ENCODE results near the gene SIAH1. TPM values are rescaled to one million over a fixed set of nuclear protein-coding genes. Genes with fewer than 3 reads are reported as not detected.

Gene SIAH1
- total and polyA plus RNA-seq, 2 donors (not counting 1 experiment from before 2014, with no cell fraction given), result 10.6 to 47.6 TPM

GRCh38 chr16:48408688-48409087 is 23.5 kb upstream of the SIAH1 start:
- no peaks in the 10 kb centered on the region for H4K20me1 ChIP-seq (ENCODE audit: control insufficient read depth, insufficient read depth, low read length, poor library complexity, severe bottlenecking)
- H3K4me2 ChIP-seq (replicated peaks; ENCODE audit: low read depth, low read length, poor library complexity, severe bottlenecking), result no peak overlapping the region
- ATAC-seq (ENCODE audit: low read depth) (no peak), DNase-seq (no peak)
- TF ChIP-seq EZH2 (IDR thresholded peaks at IDR 0.05; ENCODE audit: borderline replicate concordance, insufficient read depth, low read depth, low read length, poor library complexity, severe bottlenecking), result no peak
- TF ChIP-seq CTCF (IDR thresholded peaks at IDR 0.05), result no peak
- H3K36me3 ChIP-seq (replicated peaks in 1 of 2; ENCODE audit: control extremely low read depth in 1 of 2, control insufficient read depth in 1 of 2, extremely low read depth in 1 of 2, insufficient read depth in 2 of 2, low read length in 1 of 2), result no peaks in the 10 kb centered on the region
- no peak overlapping the region for H3K27ac ChIP-seq (ENCODE audit: low read length in 2 of 2)
- H3K4me1 ChIP-seq (ENCODE audit: control insufficient read depth in 2 of 2, insufficient read depth in 2 of 2, low read length in 2 of 2), result no peaks in the 10 kb centered on the region
- H3K27me3 ChIP-seq (replicated peaks in 1 of 4; ENCODE audit: control extremely low read depth in 1 of 4, control insufficient read depth in 3 of 4, insufficient read depth in 4 of 4, low read length in 3 of 4), result no peaks in the 10 kb centered on the region
- no peak overlapping the region for H3K4me3 ChIP-seq (ENCODE audit: control extremely low read depth in 1 of 5, extremely low read depth in 1 of 5, insufficient read depth in 1 of 5, low read depth in 2 of 5, low read length in 4 of 5)
- intact Hi-C loops (cut with micrococcal nuclease), result no loop called here
- no peaks in the 10 kb centered on the region for H3K9me3 ChIP-seq (ENCODE audit: control extremely low read depth in 1 of 3, control insufficient read depth in 2 of 3, insufficient read depth in 1 of 3, low read length in 2 of 3)
- Mint-ChIP-seq H3K27ac (no peak overlapping the region), H3K4me1 (no peaks in the 10 kb centered on the region), H3K9me3 (ENCODE audit: insufficient read depth) (no peaks in the 10 kb centered on the region), H3K4me3 (no peak overlapping the region), H3K27me3 (no peaks in the 10 kb centered on the region)
- H3K9ac ChIP-seq (ENCODE audit: low read length), result no peak overlapping the region
- POLR2A ChIA-PET, result no interaction called here
- 84% methylated on average over 4 of the region's 7 CpGs for WGBS (ENCODE audit: insufficient coverage)
- CTCF ChIA-PET, result no interaction called here
- H2AFZ ChIP-seq (ENCODE audit: insufficient read depth, low read depth, low read length, poor library complexity, severe bottlenecking), result no peak overlapping the region
- no peaks in the 10 kb centered on the region for H3K79me2 ChIP-seq (ENCODE audit: control insufficient read depth, insufficient read depth, low read length)

DNA sequence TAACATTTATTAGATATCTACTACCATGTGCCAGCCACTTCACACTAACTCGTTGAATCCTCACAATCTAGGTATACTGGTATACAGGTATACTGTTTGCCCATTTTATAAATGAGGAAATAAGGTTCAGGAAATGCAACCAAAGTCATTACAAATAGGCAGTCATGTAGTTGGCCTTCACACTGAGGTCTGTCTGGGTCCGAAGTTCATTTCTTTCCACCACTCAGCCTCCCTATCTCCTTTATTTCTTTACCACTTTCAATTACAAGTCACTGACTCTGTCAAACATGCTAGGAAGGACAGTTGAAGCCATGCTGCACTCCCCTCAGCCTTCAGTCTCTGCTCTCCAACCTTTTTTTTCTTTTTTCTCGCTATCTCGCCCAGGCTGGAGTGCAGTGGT is 20.7 kb upstream of the SIAH1 start:
- no peak overlapping the region for H3K27ac ChIP-seq (ENCODE audit: low read length in 2 of 2)
- DNase-seq (no peak), ATAC-seq (ENCODE audit: low read depth) (no peak)
- H3K9me3 ChIP-seq (ENCODE audit: control extremely low read depth in 1 of 3, control insufficient read depth in 2 of 3, insufficient read depth in 1 of 3, low read length in 2 of 3), result no peaks in the 10 kb centered on the region
- intact Hi-C loops (cut with micrococcal nuclease), result no loop called here
- Mint-ChIP-seq H3K4me3 (no peak overlapping the region), H3K9me3 (ENCODE audit: insufficient read depth) (no peaks in the 10 kb centered on the region), H3K4me1 (no peaks in the 10 kb centered on the region), H3K27me3 (no peaks in the 10 kb centered on the region), H3K27ac (no peak overlapping the region)
- POLR2A ChIA-PET, result no interaction called here
- H3K4me3 ChIP-seq (ENCODE audit: control extremely low read depth in 1 of 5, extremely low read depth in 1 of 5, insufficient read depth in 1 of 5, low read depth in 2 of 5, low read length in 4 of 5), result no peak overlapping the region
- no peaks in the 10 kb centered on the region for H3K36me3 ChIP-seq (replicated peaks in 1 of 2; ENCODE audit: control extremely low read depth in 1 of 2, control insufficient read depth in 1 of 2, extremely low read depth in 1 of 2, insufficient read depth in 2 of 2, low read length in 1 of 2)
- no peaks in the 10 kb centered on the region for H3K27me3 ChIP-seq (replicated peaks in 1 of 4; ENCODE audit: control extremely low read depth in 1 of 4, control insufficient read depth in 3 of 4, insufficient read depth in 4 of 4, low read length in 3 of 4)
- no peak overlapping the region for H3K9ac ChIP-seq (ENCODE audit: low read length)
- no peaks in the 10 kb centered on the region for H3K79me2 ChIP-seq (ENCODE audit: control insufficient read depth, insufficient read depth, low read length)
- no peaks in the 10 kb centered on the region for H3K4me1 ChIP-seq (ENCODE audit: control insufficient read depth in 2 of 2, insufficient read depth in 2 of 2, low read length in 2 of 2)
- WGBS (ENCODE audit: insufficient coverage), result 100% methylated on average over 1 of the region's 4 CpGs
- H3K4me2 ChIP-seq (replicated peaks; ENCODE audit: low read depth, low read length, poor library complexity, severe bottlenecking), result no peak overlapping the region
- TF ChIP-seq EZH2 (IDR thresholded peaks at IDR 0.05; ENCODE audit: borderline replicate concordance, insufficient read depth, low read depth, low read length, poor library complexity, severe bottlenecking), result no peak
- no peak for TF ChIP-seq CTCF (IDR thresholded peaks at IDR 0.05)
- H4K20me1 ChIP-seq (ENCODE audit: control insufficient read depth, insufficient read depth, low read length, poor library complexity, severe bottlenecking), result no peaks in the 10 kb centered on the region
- no peak overlapping the region for H2AFZ ChIP-seq (ENCODE audit: insufficient read depth, low read depth, low read length, poor library complexity, severe bottlenecking)
- CTCF ChIA-PET, result no interaction called here

All from B cell (primary cell).